Measurements from ENCODE around the gene MYL4.
"Not testable (repeated sequence)": the region's sequence is repeated elsewhere in the genome, so short reads cannot be mapped to it uniquely, and the experiment has no call there.

The MYL4 gene

GRCh38 chr17:47193931-47194511, 15.1 kb upstream of the MYL4 start:
- DNase-seq (ENCODE audit: low spot score): no peak

GRCh38 chr17:47197821-47198220, 11.3 kb upstream of the MYL4 start:
- DNase-seq (ENCODE audit: low spot score): no peak

GRCh38 chr17:47199627-47200324, 9.4 kb upstream of the MYL4 start:
- DNase-seq (ENCODE audit: low spot score): no peak

GRCh38 chr17:47200325-47200664, 8.9 kb upstream of the MYL4 start:
- no peak for DNase-seq (ENCODE audit: low spot score)

GRCh38 chr17:47201166-47201565, 8.0 kb upstream of the MYL4 start:
- no peak for DNase-seq (ENCODE audit: low spot score)

- DNase-seq (ENCODE audit: low spot score): no peak
Measured at GRCh38 chr17:47203984-47204721, 5.0 kb upstream of the MYL4 start.

GRCh38 chr17:47204722-47205418, 4.3 kb upstream of the MYL4 start:
- peak; percentile 57 for DNase-seq (ENCODE audit: low spot score)

GRCh38 chr17:47205419-47205963, 3.7 kb upstream of the MYL4 start:
- DNase-seq (ENCODE audit: low spot score): no peak

GRCh38 chr17:47207143-47208067, 1.7 kb upstream of the MYL4 start:
- no peak for DNase-seq (ENCODE audit: low spot score)

GRCh38 chr17:47209499-47209898, 351 bp downstream of the MYL4 start:
- DNase-seq (ENCODE audit: low spot score): no peak

- no peak for DNase-seq (ENCODE audit: low spot score)
Measured at GRCh38 chr17:47210105-47210504, 957 bp downstream of the MYL4 start.

GRCh38 chr17:47210779-47211178, 1.6 kb downstream of the MYL4 start:
- DNase-seq (ENCODE audit: low spot score): no peak

- no peak for DNase-seq (ENCODE audit: low spot score)
Measured at GRCh38 chr17:47212458-47212857, 3.3 kb downstream of the MYL4 start.

- no peak for DNase-seq (ENCODE audit: low spot score)
Measured at GRCh38 chr17:47213540-47213939, 4.4 kb downstream of the MYL4 start.

- no peak for DNase-seq (ENCODE audit: low spot score)
Measured at GRCh38 chr17:47214931-47215330, 5.8 kb downstream of the MYL4 start.

- not testable (repeated sequence) for DNase-seq (ENCODE audit: low spot score)
Measured at GRCh38 chr17:47216821-47217220, 7.7 kb downstream of the MYL4 start.

- not testable (repeated sequence) for DNase-seq (ENCODE audit: low spot score)
Measured at GRCh38 chr17:47217279-47217678, 8.1 kb downstream of the MYL4 start.

- no peak for DNase-seq (ENCODE audit: low spot score)
Measured at GRCh38 chr17:47218896-47219430, 9.8 kb downstream of the MYL4 start.

- no peak for DNase-seq (ENCODE audit: low spot score)
Measured at GRCh38 chr17:47219621-47220475, 10.7 kb downstream of the MYL4 start.

- no peak for DNase-seq (ENCODE audit: low spot score)
Measured at GRCh38 chr17:47220531-47220999, 11.4 kb downstream of the MYL4 start.

Measured in putamen (tissue), 1 donor.